ENCODE measurements around the gene LIX1L. TPM values are rescaled to one million over a fixed set of nuclear protein-coding genes. Genes with fewer than 3 reads are reported as not detected.

Gene LIX1L
- total and polyA plus RNA-seq, 2 of the 13 experiments (the other 11 are each of a cell fraction or from before 2014, with no cell fraction given): 8.1 to 24.9 TPM

DNA sequence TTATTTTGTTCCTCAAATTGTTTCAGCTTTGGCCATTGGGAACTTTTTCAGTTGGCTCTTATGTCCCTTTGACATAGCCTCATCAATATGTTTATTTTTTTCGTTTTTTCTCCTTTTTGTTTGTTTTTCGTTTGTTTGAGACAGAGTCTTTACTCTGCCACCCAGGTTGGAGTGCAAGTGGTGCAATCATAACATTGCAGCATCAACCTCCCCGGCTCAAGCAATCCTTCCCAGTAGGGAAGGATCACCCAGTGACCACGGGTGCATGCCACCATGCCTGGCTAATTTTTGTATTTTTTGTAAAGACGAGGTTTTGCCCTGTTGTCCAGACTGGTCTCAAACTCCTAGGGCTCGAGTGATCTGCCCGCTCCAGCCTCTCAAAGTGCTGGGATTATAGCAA lies 14.8 kb upstream of the LIX1L start (continued):
- TF ChIP-seq ZNF10 (CRISPR knock-in tag; IDR thresholded peaks at IDR 0.05; ENCODE audit: borderline replicate concordance, low read depth) (no peak), ZNF775 (CRISPR knock-in tag; IDR thresholded peaks at IDR 0.05; ENCODE audit: borderline replicate concordance) (no peak), ZNF468 (CRISPR knock-in tag; IDR thresholded peaks at IDR 0.05) (no peak), SNRNP70 (IDR thresholded peaks at IDR 0.05; ENCODE audit: low read depth, low read length) (no peak), HMGA1 (CRISPR knock-in tag; conservative IDR thresholded peaks at IDR 0.05) (no peak), ZNF740 (CRISPR knock-in tag; IDR thresholded peaks at IDR 0.05) (no peak), ZNF317 (CRISPR knock-in tag; IDR thresholded peaks at IDR 0.05) (no peak), HOMEZ (CRISPR knock-in tag; IDR thresholded peaks at IDR 0.05; ENCODE audit: low read depth) (no peak), SKI (IDR thresholded peaks at IDR 0.05; ENCODE audit: partially characterized antibody) (no peak), ATF7-NPFF (CRISPR knock-in tag; IDR thresholded peaks at IDR 0.05; ENCODE audit: low read depth) (no peak), MAFG (CRISPR knock-in tag; IDR thresholded peaks at IDR 0.05) (no peak), NFRKB (IDR thresholded peaks at IDR 0.05) (no peak), CC2D1A (CRISPR knock-in tag; IDR thresholded peaks at IDR 0.05) (no peak), SRSF9 (IDR thresholded peaks at IDR 0.05; ENCODE audit: borderline replicate concordance, insufficient read depth, low read depth, low read length, poor library complexity, severe bottlenecking) (no peak), CHD2 (IDR thresholded peaks at IDR 0.05; ENCODE audit: low read depth, low read length) (no peak), TFDP2 (CRISPR knock-in tag; IDR thresholded peaks at IDR 0.05) (no peak), HDAC2 (CRISPR knock-in tag; IDR thresholded peaks at IDR 0.05) (peak; percentile 66), ZNF589 (CRISPR knock-in tag; conservative IDR thresholded peaks at IDR 0.05) (no peak), KLF6 (CRISPR knock-in tag; IDR thresholded peaks at IDR 0.05) (0 out of 2 replicates have a peak, but pooled peaks have one; percentile 37), ZBTB37 (CRISPR knock-in tag; IDR thresholded peaks at IDR 0.05) (no peak), ZSCAN29 (CRISPR knock-in tag; conservative IDR thresholded peaks at IDR 0.05) (no peak), RELA (CRISPR knock-in tag; IDR thresholded peaks at IDR 0.05) (no peak)
- TF ChIP-seq, protein P1, sequence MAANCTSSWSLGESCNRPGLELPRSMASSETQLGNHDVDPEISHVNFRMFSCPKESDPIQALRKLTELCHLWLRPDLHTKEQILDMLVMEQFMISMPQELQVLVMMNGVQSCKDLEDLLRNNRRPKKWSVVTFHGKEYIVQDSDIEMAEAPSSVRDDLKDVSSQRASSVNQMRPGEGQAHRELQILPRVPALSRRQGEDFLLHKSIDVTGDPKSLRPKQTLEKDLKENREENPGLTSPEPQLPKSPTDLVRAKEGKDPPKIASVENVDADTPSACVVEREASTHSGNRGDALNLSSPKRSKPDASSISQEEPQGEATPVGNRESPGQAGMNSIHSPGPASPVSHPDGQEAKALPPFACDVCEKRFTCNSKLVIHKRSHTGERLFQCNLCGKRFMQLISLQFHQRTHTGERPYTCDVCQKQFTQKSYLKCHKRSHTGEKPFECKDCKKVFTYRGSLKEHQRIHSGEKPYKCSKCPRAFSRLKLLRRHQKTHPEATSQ (CRISPR knock-in tag; IDR thresholded peaks at IDR 0.05; ENCODE audit: borderline replicate concordance): no peak
- TF ChIP-seq, protein P2, sequence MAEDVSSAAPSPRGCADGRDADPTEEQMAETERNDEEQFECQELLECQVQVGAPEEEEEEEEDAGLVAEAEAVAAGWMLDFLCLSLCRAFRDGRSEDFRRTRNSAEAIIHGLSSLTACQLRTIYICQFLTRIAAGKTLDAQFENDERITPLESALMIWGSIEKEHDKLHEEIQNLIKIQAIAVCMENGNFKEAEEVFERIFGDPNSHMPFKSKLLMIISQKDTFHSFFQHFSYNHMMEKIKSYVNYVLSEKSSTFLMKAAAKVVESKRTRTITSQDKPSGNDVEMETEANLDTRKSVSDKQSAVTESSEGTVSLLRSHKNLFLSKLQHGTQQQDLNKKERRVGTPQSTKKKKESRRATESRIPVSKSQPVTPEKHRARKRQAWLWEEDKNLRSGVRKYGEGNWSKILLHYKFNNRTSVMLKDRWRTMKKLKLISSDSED (CRISPR knock-in tag; IDR thresholded peaks at IDR 0.05): no peak

Measured in HepG2 (cell line).